Naive thymus-derived CD4-positive, alpha-beta T cell (primary cell): Measurements from ENCODE around the gene GPATCH11. TPM values are rescaled to one million over a fixed set of nuclear protein-coding genes. Genes with fewer than 3 reads are reported as not detected.

Experiments used
- ATAC-seq: fragments of 150-1000 bp; cut with Tn5 transposase; 2 replicates; pipeline ENCODE4 v1.10.0; 2021; ENCODE audit warnings: mild to moderate bottlenecking, moderate library complexity
- CTCF ChIA-PET: fragments of 350-600 bp; sonication (Branson Sonifier 250); formaldehyde crosslinking; loops from one replicate; lab custom pipeline; 2021; ENCODE audit warnings: antibody characterized with exemption; lab: Charles Lee
- POLR2A ChIA-PET: fragments of 350-600 bp; sonication (Branson Sonifier 250); formaldehyde crosslinking; loops from one replicate; lab custom pipeline; 2021; ENCODE audit warnings: antibody characterized with exemption, inconsistent platforms; lab: Charles Lee
- DNase-seq, 9 donors: peaks; one replicate each; pipeline versions ENCODE4 v3.0.0 to v3.0.0-alpha.2; 2020 to 2022; ENCODE audit warnings: mixed read lengths in 1 of 9
- H3K27ac ChIP-seq: one replicate; pipeline ENCODE4 v1.7.0; 2013; ENCODE audit warnings: mild to moderate bottlenecking, low read depth, low read length, moderate library complexity
- H3K27me3 ChIP-seq, 2 donors: one replicate each; pipeline ENCODE4 v1.7.0; 2013; ENCODE audit warnings: low read length in 2 of 2, mild to moderate bottlenecking in 2 of 2, moderate library complexity in 2 of 2; ENCODE audit not compliant: control insufficient read depth in 2 of 2, insufficient read depth in 2 of 2
- H3K36me3 ChIP-seq, 3 experiments: 1 replicate in 2 of 3; 2 replicates in 1 of 3; pipeline ENCODE4 v1.7.0; 2013; ENCODE audit warnings: low read length in 3 of 3, mild to moderate bottlenecking in 3 of 3, moderate library complexity in 1 of 3; ENCODE audit not compliant: insufficient read depth in 3 of 3, control insufficient read depth in 2 of 3
- H3K4me1 ChIP-seq, 2 donors: one replicate each; pipeline ENCODE4 v1.7.0; 2013; ENCODE audit warnings: low read length in 2 of 2, mild to moderate bottlenecking in 2 of 2, moderate library complexity in 1 of 2; ENCODE audit not compliant: control insufficient read depth in 2 of 2, insufficient read depth in 2 of 2
- H3K4me3 ChIP-seq: 2 replicates; pipeline ENCODE4 v1.7.0; 2013; ENCODE audit warnings: mild to moderate bottlenecking, low read length
- H3K9me3 ChIP-seq, 3 experiments: 1 replicate in 2 of 3; 2 replicates in 1 of 3; pipeline ENCODE4 v1.7.0; 2013; ENCODE audit warnings: low read length in 3 of 3; ENCODE audit not compliant: control insufficient read depth in 2 of 3
- H3K27ac Mint-ChIP-seq, 9 donors: one replicate each; pipeline ENCODE4 v1.8.0; 2020 to 2022; ENCODE audit warnings: mixed read lengths in 9 of 9, mild to moderate bottlenecking in 8 of 9, moderate library complexity in 5 of 9, inconsistent platforms in 2 of 9
- H3K27me3 Mint-ChIP-seq, 5 donors: one replicate each; pipeline ENCODE4 v1.8.0; 2021 to 2022; ENCODE audit warnings: mixed read lengths in 5 of 5, mild to moderate bottlenecking in 1 of 5
- H3K36me3 Mint-ChIP-seq, 5 donors: one replicate each; pipeline ENCODE4 v1.8.0; 2020 to 2022; ENCODE audit warnings: mixed read lengths in 5 of 5, mild to moderate bottlenecking in 3 of 5, inconsistent platforms in 1 of 5
- H3K4me1 Mint-ChIP-seq, 7 donors: one replicate each; pipeline ENCODE4 v1.8.0; 2020 to 2022; ENCODE audit warnings: mixed read lengths in 7 of 7, mild to moderate bottlenecking in 3 of 7, inconsistent platforms in 1 of 7
- H3K4me3 Mint-ChIP-seq, 10 donors: one replicate each; pipeline ENCODE4 v1.8.0; 2020 to 2022; ENCODE audit warnings: mild to moderate bottlenecking in 10 of 10, mixed read lengths in 10 of 10, moderate library complexity in 6 of 10, inconsistent platforms in 2 of 10
- H3K9me3 Mint-ChIP-seq, 11 donors: one replicate each; pipeline ENCODE4 v1.8.0; 2020 to 2022; ENCODE audit warnings: mixed read lengths in 11 of 11, mild to moderate bottlenecking in 4 of 11, inconsistent platforms in 1 of 11, moderate library complexity in 1 of 11
- intact Hi-C, 2 donors: fragments of 100-400 bp; cut with micrococcal nuclease; formaldehyde crosslinking; loops; one replicate each; pipeline ENCODE4 v1.15.1; 2023
- polyA plus RNA-seq, 2 donors: library from polyadenylated mRNA; unstranded; fragments of 300-500 nt; fragmentation: Illumina TruSeq; gene quantifications; one replicate each; pipeline ENCODE4 v1.2.3, GENCODE V29; 2021
- total RNA-seq, 6 experiments: library from RNA in 5 of 6; stranded (reverse) in 5 of 6; gene quantifications; 1 replicate in 5 of 6; 2 replicates in 1 of 6; pipeline ENCODE4 v1.2.3 and lab custom pipeline; 2021 to 2026

Gene GPATCH11
- total and polyA plus RNA-seq, 7 experiments from 2014 or later, result 6.0 to 19.0 (median 8.8) TPM

DNA sequence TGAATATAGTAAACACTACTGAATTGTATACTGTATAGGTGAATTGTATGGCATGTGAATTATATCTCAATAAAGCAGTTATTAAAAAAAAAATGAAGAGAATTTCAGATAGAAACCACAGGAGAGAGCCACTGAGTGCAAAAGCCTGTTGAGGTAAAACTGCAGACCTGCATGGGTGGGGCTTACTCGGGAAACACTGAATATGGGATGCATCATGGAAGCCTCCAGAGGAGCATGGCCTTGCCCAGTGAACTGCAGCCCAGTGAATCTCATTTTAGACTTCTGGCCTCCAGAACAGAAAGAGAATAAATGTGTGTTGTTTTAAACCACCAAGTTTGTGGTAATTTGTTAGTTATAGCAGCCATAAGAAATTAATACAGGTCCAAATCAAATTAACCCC is 15.7 kb downstream of the GPATCH11 start:
- Histone ChIP-seq H3K27me3 (no peaks in the 10 kb centered on the region), H3K36me3 (peaks cover 3 to 47% (median 7%) of the 10 kb centered on the region in 3 experiments), H3K4me1 (no peaks in the 10 kb centered on the region), H3K4me3 (no peak overlapping the region), H3K9me3 (no peaks in the 10 kb centered on the region), H3K27ac (peak overlapping the region; percentile 5)
- Mint-ChIP-seq H3K36me3 (peaks cover 9 to 53% (median 20%) of the 10 kb centered on the region in 5 donors), H3K9me3 (no peaks in the 10 kb centered on the region), H3K27ac (peak overlapping the region in 4 of 9 donors; percentile 14 to 41 (median 28)), H3K4me3 (no peak overlapping the region), H3K4me1 (no peaks in the 10 kb centered on the region), H3K27me3 (no peaks in the 10 kb centered on the region)
- ChIA-PET CTCF (no interaction called here), POLR2A (no interaction called here)
- intact Hi-C loops, result no loop called here
- DNase-seq, result no peak
- no peak for ATAC-seq

GRCh38 chr2:37102588-37102987 is 18.3 kb downstream of the GPATCH11 start:
- no peaks in the 10 kb centered on the region for H3K27me3 Mint-ChIP-seq
- intact Hi-C loops, result no loop called here
- ChIA-PET CTCF (no interaction called here), POLR2A (no interaction called here)
- H3K4me1 Mint-ChIP-seq, result no peaks in the 10 kb centered on the region
- DNase-seq (no peak), ATAC-seq (no peak)
- Histone ChIP-seq H3K4me3 (no peak overlapping the region), H3K27ac (no peak overlapping the region), H3K4me1 (no peaks in the 10 kb centered on the region), H3K27me3 (no peaks in the 10 kb centered on the region), H3K36me3 (peaks cover 3 to 34% (median 3%) of the 10 kb centered on the region in 3 experiments), H3K9me3 (no peaks in the 10 kb centered on the region)
- H3K9me3 Mint-ChIP-seq, result no peaks in the 10 kb centered on the region
- peaks cover 4 to 52% (median 23%) of the 10 kb centered on the region in 5 donors for H3K36me3 Mint-ChIP-seq
- H3K4me3 Mint-ChIP-seq, result no peak overlapping the region
- no peak overlapping the region for H3K27ac Mint-ChIP-seq

GRCh38 chr2:37104178-37104577 is 19.9 kb downstream of the GPATCH11 start:
- H3K9me3 ChIP-seq, result no peaks in the 10 kb centered on the region
- no peaks in the 10 kb centered on the region for H3K4me1 ChIP-seq
- no peak overlapping the region for H3K27ac ChIP-seq
- DNase-seq (no peak), ATAC-seq (no peak)
- no peaks in the 10 kb centered on the region for H3K27me3 ChIP-seq
- Mint-ChIP-seq H3K27ac (peak overlapping the region in 1 of 9 donors; percentile 46), H3K9me3 (no peaks in the 10 kb centered on the region), H3K4me3 (no peak overlapping the region), H3K4me1 (no peaks in the 10 kb centered on the region), H3K36me3 (peaks cover 12 to 64% (median 33%) of the 10 kb centered on the region in 5 donors), H3K27me3 (no peaks in the 10 kb centered on the region)
- peaks cover 3 to 37% (median 3%) of the 10 kb centered on the region in 3 experiments for H3K36me3 ChIP-seq
- intact Hi-C loops, result loop anchor here in 1 of 2 donors (2.0 kb wide), 1 partner anchor 19 kb away; the partner anchor contains the start of genes GPATCH11 and HEATR5B
- CTCF ChIA-PET, result no interaction called here
- H3K4me3 ChIP-seq, result no peak overlapping the region
- POLR2A ChIA-PET, result interaction anchor here (0.7 kb wide), 1 partner anchor 18 kb away, joined by 7 read pairs; no protein-coding TSS in a partner anchor

- intact Hi-C loops, result loop anchor here in 1 of 2 donors (2.0 to 5.0 kb wide), 2 partner anchors 20 to 42 kb away; partner anchors contain the start of genes GPATCH11 and HEATR5B
- Histone ChIP-seq H3K36me3 (peaks cover 3 to 42% (median 7%) of the 10 kb centered on the region in 3 experiments), H3K27me3 (no peaks in the 10 kb centered on the region)
Measured at GRCh38 chr2:37105150-37105549, 20.8 kb downstream of the GPATCH11 start.

GRCh38 chr2:37109523-37109922 is 25.2 kb downstream of the GPATCH11 start:
- Mint-ChIP-seq H3K27ac (peak overlapping the region in 1 of 9 donors; percentile 9), H3K4me3 (no peak overlapping the region), H3K36me3 (peaks cover 14 to 47% (median 32%) of the 10 kb centered on the region in 5 donors), H3K27me3 (no peaks in the 10 kb centered on the region), H3K9me3 (no peaks in the 10 kb centered on the region), H3K4me1 (peaks cover 0 to 4% (median 0%) of the 10 kb centered on the region in 7 donors)
- no peaks in the 10 kb centered on the region for H3K9me3 ChIP-seq
- CTCF ChIA-PET, result no interaction called here
- no peaks in the 10 kb centered on the region for H3K4me1 ChIP-seq
- ATAC-seq (no peak), DNase-seq (no peak)
- no peak overlapping the region for H3K4me3 ChIP-seq
- no peak overlapping the region for H3K27ac ChIP-seq
- H3K27me3 ChIP-seq, result no peaks in the 10 kb centered on the region
- POLR2A ChIA-PET, result no interaction called here
- H3K36me3 ChIP-seq, result peaks cover 3 to 28% (median 8%) of the 10 kb centered on the region in 3 experiments
- intact Hi-C loops, result loop anchor here in 1 of 2 donors (5.0 kb wide), 1 partner anchor 38 kb away; no protein-coding TSS in a partner anchor

More at GRCh38 chr2:37105150-37105549, 20.8 kb downstream of the GPATCH11 start:
- CTCF ChIA-PET, result no interaction called here
- H3K27me3 Mint-ChIP-seq, result no peaks in the 10 kb centered on the region
- Histone ChIP-seq H3K27ac (no peak overlapping the region), H3K4me1 (no peaks in the 10 kb centered on the region), H3K4me3 (no peak overlapping the region), H3K9me3 (no peaks in the 10 kb centered on the region)
- H3K27ac Mint-ChIP-seq, result peak overlapping the region in 2 of 9 donors; percentile 4 to 62
- DNase-seq, result no peak
- POLR2A ChIA-PET, result no interaction called here
- H3K4me1 Mint-ChIP-seq, result no peaks in the 10 kb centered on the region
- no peaks in the 10 kb centered on the region for H3K9me3 Mint-ChIP-seq
- no peak overlapping the region for H3K4me3 Mint-ChIP-seq
- H3K36me3 Mint-ChIP-seq, result peaks cover 12 to 61% (median 30%) of the 10 kb centered on the region in 5 donors
- no peak for ATAC-seq

DNA sequence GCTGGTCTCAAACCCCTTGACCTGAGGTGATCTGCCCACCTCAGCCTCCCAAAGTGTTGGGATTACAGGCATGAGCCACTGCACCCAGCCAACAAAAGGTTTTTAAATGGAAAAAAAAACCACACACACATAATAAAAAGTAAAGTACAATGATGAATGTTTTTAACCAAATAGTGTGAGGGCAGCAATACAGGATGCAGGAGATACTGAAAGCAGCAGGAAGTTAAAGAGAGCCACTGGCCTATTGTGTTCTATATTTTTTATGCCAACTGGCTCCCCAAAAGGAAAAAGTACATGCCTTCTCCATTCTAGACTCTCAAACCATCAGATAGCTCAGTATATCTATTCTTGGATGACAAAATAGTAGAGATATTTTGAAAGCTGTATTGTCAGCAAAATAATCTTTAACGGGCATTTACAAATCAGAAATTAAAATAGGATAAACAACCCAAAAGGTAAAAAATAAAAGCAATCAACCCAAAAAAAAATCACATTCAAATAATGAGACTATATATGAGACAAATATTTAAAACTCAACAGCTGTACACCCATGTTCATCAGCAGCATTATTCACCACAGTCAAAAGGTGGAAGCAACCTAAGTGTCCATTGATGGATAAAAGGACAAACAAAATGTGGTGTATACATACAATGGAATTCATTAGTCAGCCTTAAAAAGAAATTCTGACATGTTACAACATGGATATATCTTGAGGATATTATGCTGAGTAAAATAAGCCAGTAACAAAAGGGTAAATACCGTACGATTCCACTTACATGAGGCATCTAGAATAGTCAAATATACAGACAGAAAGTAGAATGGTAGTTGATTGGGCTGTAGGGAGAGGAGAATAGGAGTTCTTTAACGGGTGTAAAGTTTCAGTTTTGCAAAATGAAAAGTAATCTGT is 26.2 kb downstream of the GPATCH11 start:
- DNase-seq (no peak), ATAC-seq (no peak)
- Histone ChIP-seq H3K4me1 (no peaks in the 10 kb centered on the region), H3K9me3 (no peaks in the 10 kb centered on the region), H3K27ac (no peak overlapping the region), H3K4me3 (no peak overlapping the region), H3K27me3 (no peaks in the 10 kb centered on the region), H3K36me3 (peaks cover 3 to 31% (median 8%) of the 10 kb centered on the region in 3 experiments)
- no peaks in the 10 kb centered on the region for H3K27me3 Mint-ChIP-seq
- ChIA-PET CTCF (no interaction called here), POLR2A (no interaction called here)
- intact Hi-C loops, result no loop called here
- no peak overlapping the region for H3K4me3 Mint-ChIP-seq
- peaks cover 0 to 4% (median 0%) of the 10 kb centered on the region in 7 donors for H3K4me1 Mint-ChIP-seq
- no peaks in the 10 kb centered on the region for H3K9me3 Mint-ChIP-seq
- no peak overlapping the region for H3K27ac Mint-ChIP-seq
- H3K36me3 Mint-ChIP-seq, result peaks cover 12 to 46% (median 27%) of the 10 kb centered on the region in 5 donors
